ENCODE measurements around the gene RNF168.
"Not testable (repeated sequence)": the region's sequence is repeated elsewhere in the genome, so short reads cannot be mapped to it uniquely, and the experiment has no call there.

RNF168 gene

DNA sequence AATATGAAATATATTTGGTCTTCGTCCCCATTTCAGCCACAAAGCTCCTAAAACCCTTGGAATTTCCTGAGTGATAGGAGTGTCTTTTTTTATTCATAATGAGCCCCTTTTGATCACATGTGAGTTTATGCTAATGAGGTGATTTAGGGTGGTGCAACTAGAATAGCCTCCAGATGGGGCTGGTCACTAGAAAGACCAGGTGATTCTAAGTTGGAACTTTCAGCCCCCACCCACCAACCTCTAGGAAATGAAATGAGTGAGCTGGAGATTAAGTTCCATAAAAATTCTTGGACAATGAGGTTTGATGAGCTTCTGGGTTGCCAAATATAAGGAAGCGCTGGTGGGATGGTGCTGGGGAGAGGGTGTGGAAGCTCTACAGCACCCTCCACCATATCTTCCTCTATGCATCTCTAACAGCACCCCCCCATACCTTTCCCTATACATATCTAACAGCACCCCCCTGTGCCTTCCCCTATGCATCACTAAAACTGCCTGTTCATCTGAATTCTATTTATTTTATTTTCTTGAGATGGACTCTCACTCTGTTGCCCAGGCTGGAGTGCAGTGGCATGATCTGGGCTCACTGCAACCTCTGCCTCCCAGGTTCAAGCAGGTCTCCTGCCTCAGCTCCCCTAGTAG is 13.7 kb upstream of the RNF168 start:
- no peaks in the 10 kb centered on the region for H3K4me1 ChIP-seq (ENCODE audit: control insufficient read depth, insufficient read depth, low read length)
- H3K36me3 ChIP-seq (ENCODE audit: control insufficient read depth, insufficient read depth, low read length): no peaks in the 10 kb centered on the region
- no peak overlapping the region for H3K27ac ChIP-seq (ENCODE audit: insufficient read depth, low read depth, low read length, poor library complexity, severe bottlenecking)
- WGBS, 2 experiments: 95% methylated on average over 2 of the region's 2 CpGs; no CpG with 5 or more reads in 1 of the 2 experiments
- H3K27me3 ChIP-seq (ENCODE audit: control insufficient read depth, insufficient read depth, low read length, poor library complexity, severe bottlenecking): no peaks in the 10 kb centered on the region
- no peak overlapping the region for H3K4me3 ChIP-seq (ENCODE audit: insufficient read depth, low read depth, low read length)
- H3K9me3 ChIP-seq (ENCODE audit: control insufficient read depth, low read length): peaks cover 4% of the 10 kb centered on the region

DNA sequence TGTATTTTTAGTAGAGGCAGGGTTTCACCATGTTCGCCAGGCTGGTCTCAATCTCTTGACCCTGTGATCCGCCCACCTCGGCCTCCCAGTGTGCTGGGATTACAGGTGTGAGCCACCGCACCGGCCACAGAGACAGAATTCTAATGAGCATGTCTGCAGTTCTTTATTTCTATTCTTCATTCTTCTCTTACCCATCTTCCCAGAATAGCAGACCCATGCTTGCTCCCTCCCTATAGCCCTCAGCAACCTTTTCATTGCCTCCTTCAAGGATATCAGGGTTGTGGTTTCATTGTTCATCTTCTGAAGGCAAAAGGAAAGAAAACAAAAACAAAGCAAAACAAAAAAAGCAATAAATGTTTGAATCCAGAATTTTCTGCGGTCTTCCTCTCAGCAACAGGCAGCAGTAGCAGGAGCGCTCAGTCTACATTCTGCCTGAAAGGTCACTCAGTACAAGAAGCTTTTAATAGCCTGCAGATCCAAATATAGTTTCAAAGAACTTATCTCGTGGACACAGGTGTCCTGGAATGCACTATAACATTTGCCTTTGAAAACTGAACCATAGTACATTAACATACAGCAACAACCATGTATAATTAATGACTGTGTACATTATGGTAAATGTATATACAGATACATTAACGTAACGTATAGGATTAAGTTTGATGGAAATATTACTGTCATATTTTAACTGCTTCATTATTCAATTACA is 11.5 kb upstream of the RNF168 start, which contains the start of gene SMCO1:
Gene SMCO1 (minus strand): TSS at position 434 of the 709 bp plus-strand sequence. CDS start 137 bp downstream, at position 297.
- H3K36me3 ChIP-seq (ENCODE audit: control insufficient read depth, insufficient read depth, low read length): no peaks in the 10 kb centered on the region
- WGBS, 2 experiments: 93 to 95% methylated on average over 8 of the region's 10 CpGs
- H3K27me3 ChIP-seq (ENCODE audit: control insufficient read depth, insufficient read depth, low read length, poor library complexity, severe bottlenecking): no peaks in the 10 kb centered on the region
- H3K4me1 ChIP-seq (ENCODE audit: control insufficient read depth, insufficient read depth, low read length): no peaks in the 10 kb centered on the region
- H3K9me3 ChIP-seq (ENCODE audit: control insufficient read depth, low read length): no peaks in the 10 kb centered on the region
- no peak within 1 kb of the TSS for H3K4me3 ChIP-seq (ENCODE audit: insufficient read depth, low read depth, low read length)
- H3K27ac ChIP-seq (ENCODE audit: insufficient read depth, low read depth, low read length, poor library complexity, severe bottlenecking): no peak within 1 kb of the TSS

DNA sequence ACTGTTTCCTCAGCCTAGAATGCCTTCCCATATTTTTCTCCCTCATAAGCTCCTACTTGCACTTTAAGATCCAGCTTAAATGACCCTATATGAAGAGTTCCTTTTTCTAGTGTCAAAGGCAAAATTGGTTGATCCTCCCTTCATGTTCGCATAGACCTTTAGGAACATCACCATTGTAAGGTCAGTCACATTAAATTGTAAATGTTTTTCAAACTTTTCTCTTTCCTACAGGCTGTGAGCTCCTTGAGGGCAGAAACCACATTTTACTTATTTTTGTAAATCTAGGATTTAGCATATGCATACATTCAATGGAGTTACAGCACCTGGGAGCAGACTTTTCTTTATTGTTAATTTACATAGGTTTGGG is 10.8 kb upstream of the RNF168 start:
- no peaks in the 10 kb centered on the region for H3K36me3 ChIP-seq (ENCODE audit: control insufficient read depth, insufficient read depth, low read length)
- no peak overlapping the region for H3K27ac ChIP-seq (ENCODE audit: insufficient read depth, low read depth, low read length, poor library complexity, severe bottlenecking)
- H3K27me3 ChIP-seq (ENCODE audit: control insufficient read depth, insufficient read depth, low read length, poor library complexity, severe bottlenecking): no peaks in the 10 kb centered on the region
- WGBS, 2 experiments: 86 to 100% methylated on average over 1 of the region's 1 CpG
- H3K9me3 ChIP-seq (ENCODE audit: control insufficient read depth, low read length): no peaks in the 10 kb centered on the region
- no peak overlapping the region for H3K4me3 ChIP-seq (ENCODE audit: insufficient read depth, low read depth, low read length)
- H3K4me1 ChIP-seq (ENCODE audit: control insufficient read depth, insufficient read depth, low read length): no peaks in the 10 kb centered on the region

DNA sequence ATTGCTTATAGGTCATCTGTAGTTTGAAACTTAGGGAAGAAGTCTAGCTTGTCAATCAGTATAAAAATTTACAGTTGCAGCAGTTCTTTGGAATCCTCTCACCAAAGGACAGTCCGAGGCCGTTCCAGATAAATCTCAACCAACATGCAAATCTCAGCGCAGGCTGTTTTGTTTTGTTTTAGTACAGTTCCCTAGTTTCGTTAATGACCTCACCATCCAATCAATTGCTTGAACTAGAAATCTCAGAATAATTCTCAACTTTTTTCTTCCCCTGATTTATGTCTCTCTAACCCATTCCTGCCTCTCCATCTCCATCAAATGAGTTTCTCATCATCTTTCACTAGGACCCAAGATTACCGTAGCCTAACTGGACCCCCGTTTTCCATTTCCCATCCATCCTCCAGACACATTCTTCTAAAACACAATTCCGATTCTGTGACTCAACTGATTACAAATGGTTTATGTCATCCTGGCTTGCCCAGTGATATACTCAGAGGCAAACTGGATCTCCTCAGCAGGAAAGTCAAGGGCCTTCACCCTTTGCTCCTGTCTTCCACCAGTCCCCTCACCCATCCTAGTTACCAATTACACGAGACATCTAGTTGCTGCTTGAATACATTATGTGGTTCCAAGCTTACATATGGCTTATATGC is 10.3 kb upstream of the RNF168 start:
- H3K27ac ChIP-seq (ENCODE audit: insufficient read depth, low read depth, low read length, poor library complexity, severe bottlenecking): no peak overlapping the region
- no peaks in the 10 kb centered on the region for H3K4me1 ChIP-seq (ENCODE audit: control insufficient read depth, insufficient read depth, low read length)
- 91 to 93% methylated on average over 8 of the region's 8 CpGs for WGBS, 2 experiments
- no peaks in the 10 kb centered on the region for H3K36me3 ChIP-seq (ENCODE audit: control insufficient read depth, insufficient read depth, low read length)
- no peaks in the 10 kb centered on the region for H3K27me3 ChIP-seq (ENCODE audit: control insufficient read depth, insufficient read depth, low read length, poor library complexity, severe bottlenecking)
- H3K9me3 ChIP-seq (ENCODE audit: control insufficient read depth, low read length): no peaks in the 10 kb centered on the region
- no peak overlapping the region for H3K4me3 ChIP-seq (ENCODE audit: insufficient read depth, low read depth, low read length)

DNA sequence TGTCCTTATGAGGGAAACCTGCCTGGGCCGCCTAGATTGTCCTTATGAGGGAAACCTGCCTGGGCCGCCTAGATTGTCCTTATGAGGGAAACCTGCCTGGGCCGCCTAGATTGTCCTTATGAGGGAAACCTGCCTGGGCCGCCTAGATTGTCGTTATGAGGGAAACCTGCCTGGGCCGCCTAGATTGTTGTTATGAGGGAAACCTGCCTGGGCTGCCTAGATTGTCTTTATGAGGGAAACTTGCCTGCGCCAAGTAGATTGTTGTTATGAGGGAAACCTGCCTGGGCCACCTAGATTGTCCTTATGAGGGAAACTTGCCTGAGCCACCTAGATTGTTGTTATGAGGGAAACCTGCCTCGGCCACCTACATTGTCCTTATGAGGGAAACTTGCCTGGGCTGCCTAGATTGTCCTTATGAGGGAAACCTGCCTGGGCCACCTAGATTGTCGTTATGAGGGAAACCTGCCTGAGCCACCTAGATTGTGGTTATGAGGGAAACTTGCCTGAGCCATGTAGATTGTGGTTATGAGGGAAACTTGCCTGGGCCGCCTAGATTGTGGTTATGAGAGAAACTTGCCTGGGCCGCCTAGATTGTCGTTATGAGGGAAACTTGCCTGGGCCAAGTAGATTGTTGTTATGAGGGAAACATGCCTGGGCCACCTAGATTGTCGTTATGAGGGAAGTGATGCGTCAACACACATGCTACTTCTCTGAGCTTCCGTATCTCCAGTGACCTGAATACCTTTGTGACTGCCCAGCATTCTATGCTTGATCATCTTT is 8.3 kb upstream of the RNF168 start:
- not testable (repeated sequence) for H3K27me3 ChIP-seq (ENCODE audit: control insufficient read depth, insufficient read depth, low read length, poor library complexity, severe bottlenecking); H3K27ac ChIP-seq (ENCODE audit: insufficient read depth, low read depth, low read length, poor library complexity, severe bottlenecking); H3K9me3 ChIP-seq (ENCODE audit: control insufficient read depth, low read length); H3K4me1 ChIP-seq (ENCODE audit: control insufficient read depth, insufficient read depth, low read length); H3K4me3 ChIP-seq (ENCODE audit: insufficient read depth, low read depth, low read length); H3K36me3 ChIP-seq (ENCODE audit: control insufficient read depth, insufficient read depth, low read length)
- WGBS, 2 experiments: 90 to 92% methylated on average over 14 of the region's 15 CpGs

DNA sequence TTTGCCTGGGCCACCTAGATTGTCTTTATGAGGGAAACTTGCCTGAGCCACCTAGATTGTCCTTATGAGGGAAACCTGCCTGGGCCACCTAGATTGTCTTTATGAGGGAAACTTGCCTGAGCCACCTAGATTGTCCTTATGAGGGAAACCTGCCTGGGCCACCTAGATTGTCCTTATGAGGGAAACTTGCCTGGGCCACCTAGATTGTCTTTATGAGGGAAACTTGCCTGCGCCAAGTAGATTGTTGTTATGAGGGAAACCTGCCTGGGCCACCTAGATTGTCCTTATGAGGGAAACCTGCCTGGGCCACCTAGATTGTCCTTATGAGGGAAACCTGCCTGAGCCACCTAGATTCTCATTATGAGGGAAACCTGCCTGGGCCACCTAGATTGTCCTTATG is 7.5 kb upstream of the RNF168 start:
- not testable (repeated sequence) for H3K27me3 ChIP-seq (ENCODE audit: control insufficient read depth, insufficient read depth, low read length, poor library complexity, severe bottlenecking); H3K27ac ChIP-seq (ENCODE audit: insufficient read depth, low read depth, low read length, poor library complexity, severe bottlenecking); H3K36me3 ChIP-seq (ENCODE audit: control insufficient read depth, insufficient read depth, low read length); H3K4me1 ChIP-seq (ENCODE audit: control insufficient read depth, insufficient read depth, low read length); H3K4me3 ChIP-seq (ENCODE audit: insufficient read depth, low read depth, low read length); H3K9me3 ChIP-seq (ENCODE audit: control insufficient read depth, low read length)
- 90 to 97% methylated on average over 1 of the region's 1 CpG for WGBS, 2 experiments

DNA sequence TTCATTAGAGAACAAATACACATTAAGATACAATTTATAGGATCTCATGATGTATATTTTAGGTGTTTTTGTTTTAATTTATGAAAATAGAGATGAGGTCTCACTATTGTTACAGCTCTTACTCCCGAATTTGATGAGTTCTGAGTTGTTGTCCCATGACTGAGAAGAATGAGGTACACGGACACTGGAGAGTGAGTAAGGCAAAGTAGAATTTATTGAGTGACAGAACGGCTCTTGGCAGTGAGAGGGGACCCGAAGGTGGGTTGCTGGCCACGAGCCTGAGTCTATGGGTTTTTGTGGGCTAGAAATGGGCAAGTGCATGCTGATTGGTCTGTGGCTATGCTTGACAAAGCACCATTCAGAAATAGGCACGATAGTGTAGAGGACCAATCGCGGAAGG is 3.1 kb upstream of the RNF168 start:
- Histone ChIP-seq H3K9me3 (ENCODE audit: control insufficient read depth, low read length) (no peaks in the 10 kb centered on the region), H3K4me3 (ENCODE audit: insufficient read depth, low read depth, low read length) (no peak overlapping the region), H3K4me1 (ENCODE audit: control insufficient read depth, insufficient read depth, low read length) (no peaks in the 10 kb centered on the region), H3K27me3 (ENCODE audit: control insufficient read depth, insufficient read depth, low read length, poor library complexity, severe bottlenecking) (no peaks in the 10 kb centered on the region), H3K36me3 (ENCODE audit: control insufficient read depth, insufficient read depth, low read length) (no peaks in the 10 kb centered on the region), H3K27ac (ENCODE audit: insufficient read depth, low read depth, low read length, poor library complexity, severe bottlenecking) (no peak overlapping the region)
- WGBS, 2 experiments: 94 to 96% methylated on average over 8 of the region's 8 CpGs

DNA sequence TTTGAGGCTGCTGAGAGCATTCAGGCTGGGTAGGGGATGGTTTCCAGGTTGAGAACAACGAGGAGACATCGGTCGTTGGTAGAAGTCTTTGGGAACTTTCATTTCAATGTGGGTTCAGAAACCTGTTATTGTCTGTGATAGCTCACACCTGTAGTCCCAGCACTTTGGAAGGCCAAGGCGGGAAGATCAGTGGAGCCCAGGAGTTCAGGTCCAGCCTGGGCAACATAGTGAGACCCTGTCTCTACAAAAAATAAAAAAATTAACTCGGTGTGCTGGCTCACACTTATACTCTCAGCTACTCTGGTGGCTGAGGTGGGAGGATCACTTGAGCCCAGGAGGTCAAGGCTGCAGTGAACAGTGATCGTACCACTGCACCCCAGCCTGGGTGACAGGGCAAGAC is 988 bp upstream of the RNF168 start:
- H3K4me3 ChIP-seq (ENCODE audit: insufficient read depth, low read depth, low read length): no peak overlapping the region
- no peaks in the 10 kb centered on the region for H3K36me3 ChIP-seq (ENCODE audit: control insufficient read depth, insufficient read depth, low read length)
- H3K27me3 ChIP-seq (ENCODE audit: control insufficient read depth, insufficient read depth, low read length, poor library complexity, severe bottlenecking): no peaks in the 10 kb centered on the region
- no peaks in the 10 kb centered on the region for H3K4me1 ChIP-seq (ENCODE audit: control insufficient read depth, insufficient read depth, low read length)
- no peaks in the 10 kb centered on the region for H3K9me3 ChIP-seq (ENCODE audit: control insufficient read depth, low read length)
- WGBS, 2 experiments: 95% methylated on average over 6 of the region's 6 CpGs
- H3K27ac ChIP-seq (ENCODE audit: insufficient read depth, low read depth, low read length, poor library complexity, severe bottlenecking): no peak overlapping the region

DNA sequence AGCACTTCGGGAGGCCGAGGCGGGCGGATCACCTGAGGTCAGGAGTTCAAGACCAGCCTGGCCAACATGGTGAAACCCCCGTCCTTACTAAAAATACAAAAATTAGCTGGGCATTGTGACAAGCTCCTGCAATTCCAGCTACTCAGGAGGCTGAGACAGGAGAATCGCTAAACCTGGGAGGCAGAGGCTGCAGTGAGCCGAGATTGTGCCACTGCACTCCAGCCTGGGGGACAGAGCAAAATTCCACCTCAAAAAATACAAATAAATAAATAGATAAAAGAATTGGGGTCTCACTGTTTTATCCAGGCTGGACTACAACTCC is 470 bp upstream of the RNF168 start:
- not testable (repeated sequence) for H3K36me3 ChIP-seq (ENCODE audit: control insufficient read depth, insufficient read depth, low read length); H3K4me3 ChIP-seq (ENCODE audit: insufficient read depth, low read depth, low read length); H3K27ac ChIP-seq (ENCODE audit: insufficient read depth, low read depth, low read length, poor library complexity, severe bottlenecking)

DNA sequence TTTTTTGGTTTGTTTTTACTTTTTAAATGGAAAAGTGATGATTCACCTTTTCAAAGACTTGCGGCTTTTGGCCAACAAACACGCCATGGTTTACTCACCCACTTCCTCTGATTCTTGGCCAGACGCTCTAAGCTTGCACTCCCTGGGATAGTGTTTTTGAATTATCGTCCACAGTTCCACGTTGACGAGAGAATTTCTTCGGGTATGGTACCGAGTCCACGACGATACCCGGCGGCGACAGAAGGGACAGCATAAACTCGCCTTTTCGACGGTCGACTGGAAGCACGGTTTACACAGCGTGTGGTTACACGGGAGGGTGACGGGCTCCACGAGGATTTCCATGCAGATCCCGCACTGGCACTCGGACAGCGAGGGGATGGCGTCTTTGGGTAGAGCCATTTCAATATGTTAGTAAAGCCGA is 783 bp downstream of the RNF168 start:
- Histone ChIP-seq H3K4me1 (ENCODE audit: control insufficient read depth, insufficient read depth, low read length) (no peaks in the 10 kb centered on the region), H3K27me3 (ENCODE audit: control insufficient read depth, insufficient read depth, low read length, poor library complexity, severe bottlenecking) (no peaks in the 10 kb centered on the region), H3K4me3 (ENCODE audit: insufficient read depth, low read depth, low read length) (peak overlapping the region; percentile 71), H3K27ac (ENCODE audit: insufficient read depth, low read depth, low read length, poor library complexity, severe bottlenecking) (peak overlapping the region; percentile 74), H3K9me3 (ENCODE audit: control insufficient read depth, low read length) (no peaks in the 10 kb centered on the region), H3K36me3 (ENCODE audit: control insufficient read depth, insufficient read depth, low read length) (no peaks in the 10 kb centered on the region)
- WGBS, 2 experiments: 0% methylated on average over 27 of the region's 27 CpGs

More for the DNA sequence above, 470 bp upstream of the RNF168 start:
- not testable (repeated sequence) for H3K9me3 ChIP-seq (ENCODE audit: control insufficient read depth, low read length); H3K4me1 ChIP-seq (ENCODE audit: control insufficient read depth, insufficient read depth, low read length); H3K27me3 ChIP-seq (ENCODE audit: control insufficient read depth, insufficient read depth, low read length, poor library complexity, severe bottlenecking)
- 53 to 54% methylated on average over 7 of the region's 7 CpGs for WGBS, 2 experiments
